ENCODE measurements around the gene FBXO27. TPM values are rescaled to one million over a fixed set of nuclear protein-coding genes. Genes with fewer than 3 reads are reported as not detected.
A peak's percentile ranks its signal among the peaks of the same experiment; 100 is the strongest.
"Not testable (repeated sequence)": the region's sequence is repeated elsewhere in the genome, so short reads cannot be mapped to it uniquely, and the experiment has no call there.

The FBXO27 gene
- total and polyA plus RNA-seq, 12 donors = 2.3 to 40.5 (median 17.6) TPM

- H3K27me3 ChIP-seq = peaks cover 0 to 68% (median 43%) of the 10 kb centered on the region in 7 donors
- ATAC-seq = no peak
- no peaks in the 10 kb centered on the region for H3K9me3 ChIP-seq
- TF ChIP-seq CTCF (IDR thresholded peaks at IDR 0.05) = no peak
- H3K36me3 ChIP-seq = no peaks in the 10 kb centered on the region
- no peak for DNase-seq
- peaks cover 0 to 14% (median 0%) of the 10 kb centered on the region in 9 donors for H3K4me1 ChIP-seq
- intact Hi-C loops (cut with DNase I) = no loop called here
- H3K27ac ChIP-seq = no peak overlapping the region
- WGBS, 2 donors = 90 to 91% methylated on average over 6 of the region's 6 CpGs
- H3K4me3 ChIP-seq = no peak overlapping the region
Measured at GRCh38 chr19:39074942-39075341, 42.6 kb upstream of the FBXO27 start.

GRCh38 chr19:39074205-39074692 is 41.9 kb upstream of the FBXO27 start:
- DNase-seq = no peak
- TF ChIP-seq CTCF (IDR thresholded peaks at IDR 0.05) = no peak

GRCh38 chr19:39070888-39071287 is 38.5 kb upstream of the FBXO27 start:
- no peak for TF ChIP-seq CTCF (IDR thresholded peaks at IDR 0.05)
- intact Hi-C loops (cut with DNase I) = no loop called here
- Histone ChIP-seq H3K9me3 (peaks cover 0 to 4% (median 0%) of the 10 kb centered on the region in 11 donors), H3K36me3 (no peaks in the 10 kb centered on the region), H3K4me3 (no peak overlapping the region), H3K27me3 (peaks cover 0 to 44% (median 18%) of the 10 kb centered on the region in 7 donors), H3K4me1 (peaks cover 0 to 14% (median 0%) of the 10 kb centered on the region in 9 donors), H3K27ac (no peak overlapping the region)
- WGBS, 2 donors = 44 to 75% methylated on average over 5 of the region's 5 CpGs
- ATAC-seq (no peak), DNase-seq (no peak)

More at GRCh38 chr19:39074205-39074692, 41.9 kb upstream of the FBXO27 start:
- Histone ChIP-seq H3K36me3 (no peaks in the 10 kb centered on the region), H3K9me3 (no peaks in the 10 kb centered on the region), H3K27me3 (peaks cover 0 to 67% (median 38%) of the 10 kb centered on the region in 7 donors), H3K27ac (peak overlapping the region in 1 of 10 donors; percentile 42), H3K4me3 (no peak overlapping the region), H3K4me1 (peaks cover 0 to 14% (median 0%) of the 10 kb centered on the region in 9 donors)
- 60 to 61% methylated on average over 3 of the region's 3 CpGs for WGBS, 2 donors
- intact Hi-C loops (cut with DNase I) = no loop called here
- no peak for ATAC-seq

GRCh38 chr19:39068259-39068658 is 35.9 kb upstream of the FBXO27 start:
- ATAC-seq, H3K4me3 ChIP-seq: not testable (repeated sequence)

GRCh38 chr19:39067104-39067503 is 34.8 kb upstream of the FBXO27 start:
- no peak for TF ChIP-seq CTCF (IDR thresholded peaks at IDR 0.05)
- 89 to 90% methylated on average over 4 of the region's 4 CpGs for WGBS, 2 donors
- DNase-seq (no peak), ATAC-seq (no peak)
- H3K27ac ChIP-seq = no peak overlapping the region
- H3K4me1 ChIP-seq = no peaks in the 10 kb centered on the region
- no peaks in the 10 kb centered on the region for H3K36me3 ChIP-seq
- peaks cover 0 to 4% (median 0%) of the 10 kb centered on the region in 11 donors for H3K9me3 ChIP-seq
- H3K27me3 ChIP-seq = peaks cover 0 to 30% (median 15%) of the 10 kb centered on the region in 7 donors
- intact Hi-C loops (cut with DNase I) = loop anchor here in 1 of 10 donors (5.0 kb wide), 1 partner anchor 225 kb away; no protein-coding TSS in a partner anchor
- no peak overlapping the region for H3K4me3 ChIP-seq

More at GRCh38 chr19:39068259-39068658, 35.9 kb upstream of the FBXO27 start:
- not testable (repeated sequence) for H3K27ac ChIP-seq, H3K9me3 ChIP-seq, DNase-seq, H3K4me1 ChIP-seq, H3K36me3 ChIP-seq
- H3K27me3 ChIP-seq = peaks cover 0 to 32% (median 21%) of the 10 kb centered on the region in 7 donors
- 83 to 84% methylated on average over 6 of the region's 6 CpGs for WGBS, 2 donors
- intact Hi-C loops (cut with DNase I) = loop anchor here in 1 of 10 donors (5.0 kb wide), 1 partner anchor 224 kb away; no protein-coding TSS in a partner anchor

Data from heart right ventricle (tissue), 16 donors.